NCI-H82 treated with DMSO at 0.1 percent for 48 hours (cell line): ENCODE results near the gene MAFF.

Experiments used
- DNase-seq: peaks from one replicate; lab custom pipeline; 2025; ENCODE audit not compliant: unreplicated experiment; lab: John Stamatoyannopoulos, UW

The MAFF gene

GRCh38 chr22:38246046-38246658, 44.4 kb downstream of the MAFF start:
- DNase-seq = no peak

- DNase-seq = no peak
Observed at GRCh38 chr22:38246692-38247091, 44.9 kb downstream of the MAFF start.

- no peak for DNase-seq
Observed at GRCh38 chr22:38247713-38248112, 45.9 kb downstream of the MAFF start.

- no peak for DNase-seq
Observed at GRCh38 chr22:38248280-38248679, 46.5 kb downstream of the MAFF start.

- DNase-seq = no peak
Observed at GRCh38 chr22:38249301-38249700, 47.5 kb downstream of the MAFF start.

- DNase-seq = no peak
Observed at GRCh38 chr22:38249803-38250642, 48.2 kb downstream of the MAFF start.

- DNase-seq = no peak
Observed at GRCh38 chr22:38250643-38251340, 49.0 kb downstream of the MAFF start.

GRCh38 chr22:38251341-38251692, 49.5 kb downstream of the MAFF start:
- no peak for DNase-seq

GRCh38 chr22:38255697-38256096, 53.9 kb downstream of the MAFF start:
- no peak for DNase-seq

GRCh38 chr22:38257181-38257580, 55.4 kb downstream of the MAFF start:
- DNase-seq = no peak

- DNase-seq = no peak
Observed at GRCh38 chr22:38257650-38258250, 56.0 kb downstream of the MAFF start.

- no peak for DNase-seq
Observed at GRCh38 chr22:38258895-38259294, 57.1 kb downstream of the MAFF start.

- DNase-seq = no peak
Observed at GRCh38 chr22:38259370-38259769, 57.6 kb downstream of the MAFF start.

- no peak for DNase-seq
Observed at GRCh38 chr22:38260761-38261681, 59.2 kb downstream of the MAFF start.

- DNase-seq = no peak
Observed at GRCh38 chr22:38262051-38262795, 60.4 kb downstream of the MAFF start.

- DNase-seq = no peak
Observed at GRCh38 chr22:38264322-38264843, 62.6 kb downstream of the MAFF start.
